Measurements from ENCODE around the gene DPP8.

- no peak for TF ChIP-seq CTCF (conservative IDR thresholded peaks at IDR 0.05; ENCODE audit: low read depth in 2 of 2)
- TF ChIP-seq, protein P1, sequence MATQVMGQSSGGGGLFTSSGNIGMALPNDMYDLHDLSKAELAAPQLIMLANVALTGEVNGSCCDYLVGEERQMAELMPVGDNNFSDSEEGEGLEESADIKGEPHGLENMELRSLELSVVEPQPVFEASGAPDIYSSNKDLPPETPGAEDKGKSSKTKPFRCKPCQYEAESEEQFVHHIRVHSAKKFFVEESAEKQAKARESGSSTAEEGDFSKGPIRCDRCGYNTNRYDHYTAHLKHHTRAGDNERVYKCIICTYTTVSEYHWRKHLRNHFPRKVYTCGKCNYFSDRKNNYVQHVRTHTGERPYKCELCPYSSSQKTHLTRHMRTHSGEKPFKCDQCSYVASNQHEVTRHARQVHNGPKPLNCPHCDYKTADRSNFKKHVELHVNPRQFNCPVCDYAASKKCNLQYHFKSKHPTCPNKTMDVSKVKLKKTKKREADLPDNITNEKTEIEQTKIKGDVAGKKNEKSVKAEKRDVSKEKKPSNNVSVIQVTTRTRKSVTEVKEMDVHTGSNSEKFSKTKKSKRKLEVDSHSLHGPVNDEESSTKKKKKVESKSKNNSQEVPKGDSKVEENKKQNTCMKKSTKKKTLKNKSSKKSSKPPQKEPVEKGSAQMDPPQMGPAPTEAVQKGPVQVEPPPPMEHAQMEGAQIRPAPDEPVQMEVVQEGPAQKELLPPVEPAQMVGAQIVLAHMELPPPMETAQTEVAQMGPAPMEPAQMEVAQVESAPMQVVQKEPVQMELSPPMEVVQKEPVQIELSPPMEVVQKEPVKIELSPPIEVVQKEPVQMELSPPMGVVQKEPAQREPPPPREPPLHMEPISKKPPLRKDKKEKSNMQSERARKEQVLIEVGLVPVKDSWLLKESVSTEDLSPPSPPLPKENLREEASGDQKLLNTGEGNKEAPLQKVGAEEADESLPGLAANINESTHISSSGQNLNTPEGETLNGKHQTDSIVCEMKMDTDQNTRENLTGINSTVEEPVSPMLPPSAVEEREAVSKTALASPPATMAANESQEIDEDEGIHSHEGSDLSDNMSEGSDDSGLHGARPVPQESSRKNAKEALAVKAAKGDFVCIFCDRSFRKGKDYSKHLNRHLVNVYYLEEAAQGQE (IDR thresholded peaks at IDR 0.05; ENCODE audit: unreplicated experiment): no peak
- no peak for TF ChIP-seq POLR2AphosphoS5 (IDR thresholded peaks at IDR 0.05; ENCODE audit: low read depth)
- no peak for TF ChIP-seq EZH2 (IDR thresholded peaks at IDR 0.05; ENCODE audit: low read depth, unreplicated experiment)
- TF ChIP-seq CREB1 (CRISPR knock-in tag; IDR thresholded peaks at IDR 0.05; ENCODE audit: low read depth): no peak
These were observed 41.7 kb upstream of the DPP8 start for GRCh38 chr15:65558997-65559760.
